Esophagus (tissue), 2 donors: Measurements from ENCODE around the gene PRSS2. TPM values are rescaled to one million over a fixed set of nuclear protein-coding genes. Genes with fewer than 3 reads are reported as not detected.

Experiments
- H3K27ac ChIP-seq, 2 donors: one replicate each; pipeline ENCODE4 v1.5.1; 2013; ENCODE audit warnings: low read depth in 2 of 2, mild to moderate bottlenecking in 2 of 2, inconsistent platforms in 1 of 2, low read length in 1 of 2, moderate library complexity in 1 of 2
- H3K27me3 ChIP-seq, 2 donors: one replicate each; pipeline ENCODE4 v1.6.1; 2013; ENCODE audit warnings: low read length in 2 of 2, control low read depth in 1 of 2, mild to moderate bottlenecking in 1 of 2; ENCODE audit not compliant: insufficient read depth in 2 of 2, control insufficient read depth in 1 of 2
- H3K36me3 ChIP-seq, 2 donors: one replicate each; pipeline ENCODE4 v1.6.1; 2013; ENCODE audit warnings: low read length in 1 of 2; ENCODE audit not compliant: control insufficient read depth in 2 of 2, insufficient read depth in 2 of 2
- H3K4me1 ChIP-seq, 2 donors: one replicate each; pipeline ENCODE4 v1.6.1; 2013; ENCODE audit warnings: low read length in 1 of 2; ENCODE audit not compliant: control insufficient read depth in 2 of 2, insufficient read depth in 2 of 2
- H3K4me3 ChIP-seq, 2 donors: one replicate each; pipeline ENCODE4 v1.5.1; 2013; ENCODE audit warnings: low read length in 2 of 2, mild to moderate bottlenecking in 2 of 2, low read depth in 1 of 2, moderate library complexity in 1 of 2
- H3K9me3 ChIP-seq, 2 donors: one replicate each; pipeline ENCODE4 v1.6.1; 2013; ENCODE audit warnings: mild to moderate bottlenecking in 2 of 2, low read depth in 1 of 2, low read length in 1 of 2, moderate library complexity in 1 of 2; ENCODE audit not compliant: control insufficient read depth in 2 of 2, insufficient read depth in 1 of 2
- WGBS, 2 donors: extraction: QIAGEN DNeasy Blood & Tissue Kit; methylation state at CpG; one replicate each; pipeline ENCODE4 v1.1.7; 2013; 5-methylcytosine and 5-hydroxymethylcytosine counted together
- polyA plus RNA-seq, 2 donors: library from polyadenylated mRNA; stranded (reverse); fragments of 200-250 nt; gene quantifications; one replicate each; pipeline ENCODE4 v1.2.3, GENCODE V29; 2013
- donor health status: healthy with polysubstance abuse.
- donor health status: Bipolar disorder and iron deficiency.

Gene PRSS2
- polyA plus RNA-seq, 2 donors: 0.61 to 3.3 TPM

- no peaks in the 10 kb centered on the region for H3K4me1 ChIP-seq
- no peaks in the 10 kb centered on the region for H3K27me3 ChIP-seq
- peaks cover 0 to 3% of the 10 kb centered on the region in 2 donors for H3K9me3 ChIP-seq
- H3K4me3 ChIP-seq: no peak overlapping the region
- WGBS, 2 donors: 54 to 58% methylated on average over 1 of the region's 1 CpG
- no peaks in the 10 kb centered on the region for H3K36me3 ChIP-seq
- no peak overlapping the region for H3K27ac ChIP-seq
Observed at GRCh38 chr7:142813699-142814098, 42.9 kb downstream of the PRSS2 start.

- whole genome bisulfite sequencing, 2 donors: 68 to 72% methylated on average over 2 of the region's 2 CpGs
- Histone ChIP-seq H3K9me3 (peaks cover 0 to 3% of the 10 kb centered on the region in 2 donors), H3K27me3 (no peaks in the 10 kb centered on the region), H3K4me3 (no peak overlapping the region), H3K4me1 (no peaks in the 10 kb centered on the region), H3K36me3 (no peaks in the 10 kb centered on the region), H3K27ac (no peak overlapping the region)
Observed at GRCh38 chr7:142814451-142814850, 43.7 kb downstream of the PRSS2 start.

GRCh38 chr7:142815134-142815533 lies 44.4 kb downstream of the PRSS2 start:
- no peaks in the 10 kb centered on the region for H3K4me1 ChIP-seq
- no peak overlapping the region for H3K4me3 ChIP-seq
- 74 to 79% methylated on average over 3 of the region's 3 CpGs for WGBS, 2 donors
- H3K27me3 ChIP-seq: no peaks in the 10 kb centered on the region
- peaks cover 0 to 3% of the 10 kb centered on the region in 2 donors for H3K9me3 ChIP-seq
- H3K27ac ChIP-seq: no peak overlapping the region
- no peaks in the 10 kb centered on the region for H3K36me3 ChIP-seq

- Histone ChIP-seq H3K27me3 (no peaks in the 10 kb centered on the region), H3K9me3 (peaks cover 0 to under 1% of the 10 kb centered on the region in 2 donors), H3K36me3 (no peaks in the 10 kb centered on the region), H3K27ac (no peak overlapping the region), H3K4me3 (no peak overlapping the region), H3K4me1 (no peaks in the 10 kb centered on the region)
- 55 to 63% methylated on average over 2 of the region's 2 CpGs for WGBS, 2 donors
Observed at GRCh38 chr7:142817506-142817905, 46.7 kb downstream of the PRSS2 start.

GRCh38 chr7:142819530-142819929 lies 48.8 kb downstream of the PRSS2 start:
- no peaks in the 10 kb centered on the region for H3K9me3 ChIP-seq
- 87 to 89% methylated on average over 5 of the region's 5 CpGs for WGBS, 2 donors

GRCh38 chr7:142822714-142823113 lies 51.9 kb downstream of the PRSS2 start:
- Histone ChIP-seq H3K27ac (no peak overlapping the region), H3K4me1 (no peaks in the 10 kb centered on the region), H3K36me3 (no peaks in the 10 kb centered on the region), H3K4me3 (no peak overlapping the region), H3K27me3 (no peaks in the 10 kb centered on the region), H3K9me3 (no peaks in the 10 kb centered on the region)
- 0 to 32% methylated on average over 1 of the region's 1 CpG for WGBS, 2 donors

More at GRCh38 chr7:142819530-142819929, 48.8 kb downstream of the PRSS2 start:
- no peak overlapping the region for H3K27ac ChIP-seq
- no peaks in the 10 kb centered on the region for H3K27me3 ChIP-seq
- H3K4me3 ChIP-seq: no peak overlapping the region
- H3K4me1 ChIP-seq: no peaks in the 10 kb centered on the region
- H3K36me3 ChIP-seq: no peaks in the 10 kb centered on the region

Other genes starting within 250 kb of the PRSS2 start
- 1 to 10 TPM in 1 of 2 donors, under 1 TPM in 1; 0.59 to 3.0 TPM for gene PRSS1, start 21.5 kb upstream of the PRSS2 start, polyA plus RNA-seq
- gene EPHB6, start 84.1 kb downstream of the PRSS2 start, polyA plus RNA-seq: 10 to 100 TPM; 17.0 to 33.3 TPM
- gene TRPV6, start 114.8 kb downstream of the PRSS2 start, polyA plus RNA-seq: 10 to 100 TPM in 1 of 2 donors, 1 to 10 TPM in 1; 2.5 to 10.5 TPM
- not detected for gene TRPV5, start 162.8 kb downstream of the PRSS2 start, polyA plus RNA-seq
- not detected for gene LLCFC1, start 168.5 kb downstream of the PRSS2 start, polyA plus RNA-seq
- 1 to 10 TPM in 1 of 2 donors, under 1 TPM in 1; 0.61 to 1.7 TPM for gene KEL, start 191.4 kb downstream of the PRSS2 start, polyA plus RNA-seq